Thyroid gland (tissue), 4 donors: ENCODE results near the gene DLGAP1.

Experiments
- CTCF ChIP-seq, 6 experiments: fragments of 200-600 bp in 3 of 6; fragments of 450-650 bp in 3 of 6; sonication (generic) in 3 of 6; IDR thresholded peaks; one replicate each; pipeline ENCODE4 v1.5.1; 2016 to 2019; ENCODE audit warnings: antibody characterized with exemption in 6 of 6, mild to moderate bottlenecking in 2 of 6, inconsistent platforms in 1 of 6, moderate library complexity in 1 of 6
- POLR2A ChIP-seq, 2 donors: fragments of 450-650 bp; IDR thresholded peaks; one replicate each; pipeline ENCODE4 v1.6.1; 2017; ENCODE audit warnings: antibody characterized with exemption in 2 of 2, mild to moderate bottlenecking in 2 of 2, moderate library complexity in 1 of 2

GRCh38 chr18:3538954-3539617 is 916.0 kb downstream of the DLGAP1 start:
- TF ChIP-seq CTCF (IDR thresholded peaks at IDR 0.05) (no peak), POLR2A (IDR thresholded peaks at IDR 0.05) (no peak)
